Mesenchymal stem cell (in vitro differentiated cells and primary cell): ENCODE results near the gene CCDC187.

Source experiments
- DNase-seq: peaks from one replicate; pipeline ENCODE4 v3.0.0-alpha.2; 2013
- H2AFZ ChIP-seq: one replicate; pipeline ENCODE4 v1.6.1; 2013; ENCODE audit warnings: low read depth, mild to moderate bottlenecking, control low read depth, inconsistent platforms, low read length, moderate library complexity
- H2AK5ac ChIP-seq: 2 replicates; pipeline ENCODE4 v1.6.1; 2013; ENCODE audit warnings: low read length, moderate library complexity, mild to moderate bottlenecking, inconsistent platforms; ENCODE audit not compliant: severe bottlenecking
- H2BK120ac ChIP-seq: one replicate; pipeline ENCODE4 v1.6.1; 2013; ENCODE audit warnings: low read depth, mild to moderate bottlenecking, inconsistent platforms, low read length, moderate library complexity
- H2BK12ac ChIP-seq, 2 experiments: one replicate each; pipeline ENCODE4 v1.6.1; 2013; ENCODE audit warnings: inconsistent platforms in 2 of 2, low read length in 2 of 2, mild to moderate bottlenecking in 2 of 2, moderate library complexity in 2 of 2, control low read depth in 1 of 2
- H2BK15ac ChIP-seq: one replicate; pipeline ENCODE4 v1.6.1; 2013; ENCODE audit warnings: mild to moderate bottlenecking, low read depth, inconsistent platforms; ENCODE audit not compliant: poor library complexity, severe bottlenecking
- H2BK5ac ChIP-seq: 2 replicates; pipeline ENCODE4 v1.6.1; 2013; ENCODE audit warnings: low read depth, mild to moderate bottlenecking, low read length, control low read depth, inconsistent platforms; ENCODE audit not compliant: poor library complexity, severe bottlenecking
- H3K14ac ChIP-seq, 2 experiments: one replicate each; pipeline ENCODE4 v1.6.1; 2013; ENCODE audit warnings: inconsistent platforms in 2 of 2, low read length in 2 of 2, control low read depth in 1 of 2, mild to moderate bottlenecking in 1 of 2, moderate library complexity in 1 of 2
- H3K18ac ChIP-seq, 2 experiments: one replicate each; pipeline ENCODE4 v1.6.1; 2013; ENCODE audit warnings: inconsistent platforms in 2 of 2, low read length in 2 of 2, control low read depth in 1 of 2, low read depth in 1 of 2, mild to moderate bottlenecking in 1 of 2
- H3K23ac ChIP-seq, 2 experiments: one replicate each; pipeline ENCODE4 v1.6.1; 2013; ENCODE audit warnings: inconsistent platforms in 2 of 2, low read length in 2 of 2, mild to moderate bottlenecking in 2 of 2, moderate library complexity in 2 of 2, control low read depth in 1 of 2
- H3K27ac ChIP-seq: 2 replicates; pipeline ENCODE4 v1.5.1; 2013; ENCODE audit warnings: mild to moderate bottlenecking, moderate library complexity, low read length, control low read depth, inconsistent platforms; ENCODE audit not compliant: poor library complexity, severe bottlenecking
- H3K27me3 ChIP-seq, 2 experiments: 2 replicates each; pipeline versions ENCODE4 v1.6.1 to v1.7.0; 2013; ENCODE audit warnings: low read length in 2 of 2, mild to moderate bottlenecking in 2 of 2, moderate library complexity in 2 of 2, control low read depth in 1 of 2, inconsistent platforms in 1 of 2; ENCODE audit not compliant: control insufficient read depth in 1 of 2, insufficient read depth in 1 of 2
- H3K36me3 ChIP-seq, 2 experiments: 2 replicates each; pipeline versions ENCODE4 v1.6.1 to v1.7.0; 2013; ENCODE audit warnings: low read length in 2 of 2, control low read depth in 1 of 2, inconsistent platforms in 1 of 2, low read depth in 1 of 2, mild to moderate bottlenecking in 1 of 2; ENCODE audit not compliant: insufficient read depth in 2 of 2, control insufficient read depth in 1 of 2
- H3K4ac ChIP-seq, 2 experiments: one replicate each; pipeline ENCODE4 v1.6.1; 2013; ENCODE audit warnings: inconsistent platforms in 2 of 2, low read length in 2 of 2, mild to moderate bottlenecking in 2 of 2, moderate library complexity in 2 of 2, control low read depth in 1 of 2, low read depth in 1 of 2
- H3K4me1 ChIP-seq: 2 replicates; pipeline ENCODE4 v1.6.1; 2013; ENCODE audit warnings: low read depth, low read length, control low read depth; ENCODE audit not compliant: control insufficient read depth, insufficient read depth
- H3K4me2 ChIP-seq: 2 replicates; pipeline ENCODE4 v1.6.1; 2013; ENCODE audit warnings: low read length, mild to moderate bottlenecking, inconsistent platforms; ENCODE audit not compliant: poor library complexity, severe bottlenecking
- H3K4me3 ChIP-seq, 2 experiments: 2 replicates each; pipeline versions ENCODE4 v1.5.1 to v1.7.0; 2013; ENCODE audit warnings: low read length in 2 of 2, mild to moderate bottlenecking in 2 of 2, control low read depth in 1 of 2, low read depth in 1 of 2; ENCODE audit not compliant: insufficient read depth in 1 of 2
- H3K79me1 ChIP-seq: replicated peaks from 2 replicates; pipeline ENCODE4 v1.6.1; 2013; ENCODE audit warnings: mild to moderate bottlenecking, control low read depth, low read length, inconsistent platforms; ENCODE audit not compliant: poor library complexity, severe bottlenecking
- H3K9ac ChIP-seq: 2 replicates; pipeline ENCODE4 v1.7.0; 2013; ENCODE audit warnings: mild to moderate bottlenecking, low read length, moderate library complexity
- H3K9me3 ChIP-seq: 2 replicates; pipeline ENCODE4 v1.7.0; 2013; ENCODE audit warnings: mild to moderate bottlenecking, low read length; ENCODE audit not compliant: control insufficient read depth
- H4K8ac ChIP-seq: one replicate; pipeline ENCODE4 v1.6.1; 2013; ENCODE audit warnings: inconsistent platforms, mild to moderate bottlenecking, low read length, moderate library complexity
- H4K91ac ChIP-seq: one replicate; pipeline ENCODE4 v1.6.1; 2013; ENCODE audit warnings: mild to moderate bottlenecking, low read length, inconsistent platforms
- WGBS: methylation state at CpG from one replicate; pipeline ENCODE4 v1.1.7; 2013; ENCODE audit warnings: mixed read lengths; 5-methylcytosine and 5-hydroxymethylcytosine counted together

The CCDC187 gene

DNA sequence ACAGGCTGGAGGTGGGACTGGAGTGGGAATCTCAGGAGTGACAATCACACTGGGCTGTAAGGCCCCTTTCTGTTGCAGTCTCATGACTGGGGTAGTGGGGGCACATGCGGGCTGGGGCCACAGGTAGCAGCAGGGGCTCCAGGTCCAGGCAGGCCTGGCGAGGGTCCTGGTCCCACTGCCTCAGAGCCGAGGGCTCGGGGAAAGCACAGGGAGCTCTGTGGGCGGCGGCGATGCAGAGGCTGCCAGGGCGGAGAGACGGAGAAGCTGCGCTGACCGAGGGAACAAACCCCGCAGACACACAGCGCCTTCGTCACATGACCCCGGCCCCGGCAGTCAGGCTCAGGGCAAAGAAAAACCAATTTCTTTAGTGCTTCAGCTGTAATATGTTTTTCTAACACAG, 93.6 kb downstream of the CCDC187 start:
- Histone ChIP-seq H3K27me3 (peaks cover under 1 to 3% of the 10 kb centered on the region in 2 experiments), H3K27ac (no peak overlapping the region), H3K4me2 (no peak overlapping the region), H2BK12ac (no peak overlapping the region), H3K23ac (no peak overlapping the region), H3K4me1 (peaks cover under 1% of the 10 kb centered on the region), H3K36me3 (peaks cover 29 to 70% of the 10 kb centered on the region in 2 experiments), H3K9me3 (peaks cover 6% of the 10 kb centered on the region), H3K14ac (no peak overlapping the region), H3K79me1 (peaks cover 2% of the 10 kb centered on the region), H2AFZ (no peak overlapping the region), H2BK120ac (no peak overlapping the region), H4K91ac (no peak overlapping the region), H3K4me3 (no peak overlapping the region), H4K8ac (no peak overlapping the region), H3K18ac (no peak overlapping the region), H3K9ac (no peak overlapping the region), H3K4ac (no peak overlapping the region), H2AK5ac (no peak overlapping the region), H2BK15ac (no peak overlapping the region), H2BK5ac (no peak overlapping the region)
- WGBS, result 92% methylated on average over 16 of the region's 16 CpGs
- no peak for DNase-seq

DNA sequence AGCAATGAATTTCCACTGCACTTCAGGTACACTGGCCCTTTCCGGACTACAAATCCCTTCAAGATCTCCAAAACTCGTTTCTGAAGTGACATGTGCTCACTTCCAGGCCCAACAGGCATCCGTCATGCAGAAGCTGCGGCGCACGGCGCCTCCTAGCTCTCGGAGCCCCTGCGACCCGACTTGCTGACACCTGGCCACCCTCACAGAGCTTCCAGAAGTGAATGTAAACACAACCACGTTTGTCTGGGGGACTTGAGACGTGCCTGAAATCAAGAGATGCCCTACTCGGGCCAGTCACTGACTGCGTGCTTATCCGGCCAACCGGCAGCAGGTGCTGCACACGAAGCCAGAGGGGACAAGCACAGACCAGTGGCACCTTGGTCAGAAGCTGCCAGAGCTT, 94.1 kb downstream of the CCDC187 start:
- Histone ChIP-seq H3K14ac (no peak overlapping the region), H3K18ac (no peak overlapping the region), H3K9ac (no peak overlapping the region), H3K4me2 (no peak overlapping the region), H3K4me3 (no peak overlapping the region), H2BK15ac (no peak overlapping the region), H2BK12ac (no peak overlapping the region), H2BK5ac (no peak overlapping the region), H3K79me1 (peaks cover 2% of the 10 kb centered on the region), H3K23ac (no peak overlapping the region), H3K4me1 (peaks cover 5% of the 10 kb centered on the region), H2BK120ac (no peak overlapping the region), H3K9me3 (peaks cover 6% of the 10 kb centered on the region), H3K4ac (no peak overlapping the region), H3K27me3 (peaks cover 3 to 4% of the 10 kb centered on the region in 2 experiments), H3K27ac (no peak overlapping the region), H2AFZ (no peak overlapping the region), H4K8ac (no peak overlapping the region), H3K36me3 (peaks cover 24 to 67% of the 10 kb centered on the region in 2 experiments), H2AK5ac (no peak overlapping the region), H4K91ac (no peak overlapping the region)
- DNase-seq, result no peak
- 89% methylated on average over 17 of the region's 17 CpGs for WGBS

DNA sequence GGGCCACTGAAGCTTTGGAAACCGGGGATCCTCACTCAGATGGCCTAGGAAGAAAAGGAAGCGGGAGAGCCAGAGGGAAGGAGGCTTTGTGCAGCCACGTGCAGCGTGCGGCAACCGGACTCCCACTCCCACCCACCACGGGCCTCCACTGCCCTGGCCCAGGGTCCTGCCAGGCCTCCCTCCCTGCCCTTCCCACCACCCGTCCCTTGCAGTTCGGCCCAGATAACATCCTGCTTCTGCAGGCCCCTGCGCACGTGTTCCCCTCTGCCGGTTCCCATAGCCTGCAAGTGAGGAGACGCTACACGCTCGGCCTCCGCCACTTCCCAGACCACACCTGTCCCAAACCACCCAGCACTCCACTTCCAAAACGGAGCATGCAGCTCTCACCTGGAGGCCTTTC, 94.7 kb downstream of the CCDC187 start:
- Histone ChIP-seq H3K18ac (no peak overlapping the region), H3K27ac (no peak overlapping the region), H3K79me1 (peaks cover 2% of the 10 kb centered on the region), H4K91ac (no peak overlapping the region), H3K27me3 (peaks cover 8 to 9% of the 10 kb centered on the region in 2 experiments), H3K23ac (no peak overlapping the region), H4K8ac (no peak overlapping the region), H3K14ac (no peak overlapping the region), H3K4me3 (no peak overlapping the region), H2AFZ (no peak overlapping the region), H2BK15ac (no peak overlapping the region), H2BK5ac (no peak overlapping the region), H2BK120ac (no peak overlapping the region), H3K9me3 (peaks cover 6% of the 10 kb centered on the region), H2BK12ac (no peak overlapping the region), H3K4me1 (peaks cover 7% of the 10 kb centered on the region), H3K36me3 (peaks cover 19 to 62% of the 10 kb centered on the region in 2 experiments), H2AK5ac (no peak overlapping the region), H3K9ac (no peak overlapping the region), H3K4ac (no peak overlapping the region), H3K4me2 (no peak overlapping the region)
- DNase-seq, result no peak
- 96% methylated on average over 14 of the region's 17 CpGs for WGBS

DNA sequence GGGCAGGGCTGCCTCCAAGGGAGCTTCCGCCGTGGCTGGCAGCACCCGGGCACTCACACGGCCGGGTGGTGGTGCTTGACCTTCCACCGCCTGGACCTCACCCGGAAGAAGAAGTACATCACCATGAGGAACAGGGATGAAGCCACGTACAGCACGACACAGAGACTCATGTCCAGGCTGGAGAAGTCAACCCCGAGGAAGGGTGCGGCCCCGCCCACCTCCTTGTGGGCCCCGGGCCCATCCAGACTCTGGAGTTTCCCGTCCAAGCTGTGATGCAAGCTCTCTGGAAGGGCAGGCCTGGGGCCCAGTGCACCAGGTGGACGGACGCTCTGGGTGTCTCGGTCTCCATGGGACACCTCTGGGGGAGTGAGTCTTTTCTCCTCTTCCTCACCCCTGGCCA, 95.2 kb downstream of the CCDC187 start:
- Histone ChIP-seq H3K9ac (no peak overlapping the region), H3K79me1 (peaks cover 2% of the 10 kb centered on the region), H3K9me3 (peaks cover 2% of the 10 kb centered on the region), H2BK12ac (no peak overlapping the region), H2AK5ac (no peak overlapping the region), H3K4me3 (no peak overlapping the region), H2BK120ac (no peak overlapping the region), H4K91ac (no peak overlapping the region), H3K23ac (no peak overlapping the region), H3K4ac (no peak overlapping the region), H3K14ac (no peak overlapping the region), H3K18ac (no peak overlapping the region), H3K27me3 (peaks cover 14 to 15% of the 10 kb centered on the region in 2 experiments), H4K8ac (no peak overlapping the region), H2AFZ (no peak overlapping the region), H3K4me2 (no peak overlapping the region), H2BK5ac (no peak overlapping the region), H2BK15ac (no peak overlapping the region), H3K27ac (no peak overlapping the region), H3K4me1 (peaks cover 7% of the 10 kb centered on the region), H3K36me3 (peaks cover 13 to 59% of the 10 kb centered on the region in 2 experiments)
- WGBS, result 97% methylated on average over 17 of the region's 17 CpGs
- DNase-seq, result no peak
